NCI-H345 (cell line): Measurements from ENCODE around the gene PGLYRP2.

Experiments used
- DNase-seq: peaks from one replicate; lab custom pipeline; 2025; lab: John Stamatoyannopoulos, UW

PGLYRP2 gene

GRCh38 chr19:15456441-15456840 lies 22.9 kb downstream of the PGLYRP2 start:
- no peak for DNase-seq

GRCh38 chr19:15455996-15456395 lies 23.3 kb downstream of the PGLYRP2 start:
- no peak for DNase-seq

- DNase-seq = no peak
Measured at GRCh38 chr19:15453906-15454860, 25.1 kb downstream of the PGLYRP2 start.

GRCh38 chr19:15453091-15453578 lies 26.2 kb downstream of the PGLYRP2 start:
- no peak for DNase-seq

- DNase-seq = peak; percentile 19
Measured at GRCh38 chr19:15452111-15453047, 26.9 kb downstream of the PGLYRP2 start.

- no peak for DNase-seq
Measured at GRCh38 chr19:15450528-15450890, 28.8 kb downstream of the PGLYRP2 start.

- DNase-seq = peak; percentile 51
Measured at GRCh38 chr19:15449620-15450527, 29.4 kb downstream of the PGLYRP2 start, which contains the start of gene WIZ. TSS of gene WIZ (minus strand) at chr19:15449956. CDS start at chr19:15448307, 1,649 bp downstream.

- no peak for DNase-seq
Measured at GRCh38 chr19:15448778-15449619, 30.3 kb downstream of the PGLYRP2 start.

GRCh38 chr19:15448044-15448777 lies 31.1 kb downstream of the PGLYRP2 start:
- no peak for DNase-seq

- DNase-seq = no peak
Measured at GRCh38 chr19:15447057-15447456, 32.2 kb downstream of the PGLYRP2 start.

- no peak for DNase-seq
Measured at GRCh38 chr19:15445807-15446376, 33.4 kb downstream of the PGLYRP2 start.

GRCh38 chr19:15445227-15445605 lies 34.1 kb downstream of the PGLYRP2 start:
- DNase-seq = no peak

- no peak for DNase-seq
Measured at GRCh38 chr19:15444505-15445226, 34.6 kb downstream of the PGLYRP2 start.

- DNase-seq = no peak
Measured at GRCh38 chr19:15443838-15444237, 35.5 kb downstream of the PGLYRP2 start.

GRCh38 chr19:15443325-15443724 lies 36.0 kb downstream of the PGLYRP2 start:
- no peak for DNase-seq

GRCh38 chr19:15442142-15442920 lies 37.0 kb downstream of the PGLYRP2 start:
- DNase-seq = no peak

GRCh38 chr19:15441317-15441716 lies 38.0 kb downstream of the PGLYRP2 start:
- no peak for DNase-seq
